HepG2 (cell line): ENCODE data around the gene TAS2R60. TPM values are rescaled to one million over a fixed set of nuclear protein-coding genes. Genes with fewer than 3 reads are reported as not detected.

Experiments used
- ATAD3A ChIP-seq: sonication (generic); formaldehyde crosslinking; IDR thresholded peaks from 2 replicates; pipeline ENCODE4 v1.4.0; 2020; ENCODE audit warnings: missing genetic modification reagents
- GFI1 ChIP-seq: sonication (generic); formaldehyde crosslinking; IDR thresholded peaks from 2 replicates; pipeline ENCODE4 v1.5.0; 2020; ENCODE audit warnings: missing genetic modification reagents, mild to moderate bottlenecking, borderline replicate concordance
- GPN1 ChIP-seq: sonication (generic); formaldehyde crosslinking; IDR thresholded peaks from 2 replicates; pipeline ENCODE4 v1.5.1; 2020; ENCODE audit warnings: missing genetic modification reagents, borderline replicate concordance
- PHF5A ChIP-seq: IDR thresholded peaks from one replicate; pipeline ENCODE4 v1.6.1; 2018; ENCODE audit warnings: low read depth, missing genetic modification reagents; ENCODE audit not compliant: unreplicated experiment
- REXO4 ChIP-seq: sonication (generic); formaldehyde crosslinking; IDR thresholded peaks from 2 replicates; pipeline ENCODE4 v1.8.0; 2022; ENCODE audit warnings: missing genetic modification reagents, mild to moderate bottlenecking, borderline replicate concordance
- SP1 ChIP-seq, 2 experiments: fragments of 450-650 bp in 1 of 2; sonication (generic) in 1 of 2; formaldehyde crosslinking in 1 of 2; IDR thresholded peaks; 2 replicates each; pipeline versions ENCODE4 v1.4.0 to v1.6.1; 2016 to 2020; ENCODE audit warnings: missing genetic modification reagents in 1 of 2
- ZNF713 ChIP-seq: sonication (generic); formaldehyde crosslinking; IDR thresholded peaks from 2 replicates; pipeline ENCODE4 v1.4.0; 2020; ENCODE audit warnings: mild to moderate bottlenecking, missing genetic modification reagents
- polyA plus RNA-seq, 8 experiments: library from polyadenylated mRNA; depleted of rRNA in 3 of 8; stranded (reverse) in 7 of 8; unstranded in 1 of 8; fragments of >200 nt; fragmentation: Illumina TruSeq in 4 of 8; extraction: Trizol in 4 of 8; gene quantifications; 2 replicates each; pipeline versions ENCODE4 v1.2.1 to v1.2.3, GENCODE V29; 2011 to 2016; ENCODE audit warnings: low read depth in 4 of 8, missing spikeins in 1 of 8, mixed read lengths in 1 of 8; ENCODE audit not compliant: insufficient read depth in 1 of 8
- total RNA-seq, 5 experiments: library from RNA; depleted of rRNA; stranded (reverse); fragments of >200 nt; fragmentation: Illumina TruSeq; extraction: Trizol; gene quantifications; 2 replicates each; pipeline ENCODE4 v1.2.3, GENCODE V29; 2016; ENCODE audit warnings: low read depth in 1 of 5
- TF ChIP-seq, protein P1 (sequence below): sonication (generic); formaldehyde crosslinking; IDR thresholded peaks from 2 replicates; pipeline ENCODE4 v1.5.0; 2020; ENCODE audit warnings: mild to moderate bottlenecking, missing genetic modification reagents
- TF ChIP-seq, protein P2 (sequence below): sonication (generic); formaldehyde crosslinking; IDR thresholded peaks from 2 replicates; pipeline ENCODE4 v1.4.0; 2020; ENCODE audit warnings: mild to moderate bottlenecking, missing genetic modification reagents
- TF ChIP-seq, protein P3 (sequence below): sonication (generic); formaldehyde crosslinking; IDR thresholded peaks from 2 replicates; pipeline ENCODE4 v1.9.0; 2022; ENCODE audit warnings: missing genetic modification reagents, mild to moderate bottlenecking, borderline replicate concordance
- TF ChIP-seq, protein P4 (sequence below): sonication (generic); formaldehyde crosslinking; IDR thresholded peaks from 2 replicates; pipeline ENCODE4 v1.4.0; 2020; ENCODE audit warnings: mild to moderate bottlenecking, missing genetic modification reagents
- TF ChIP-seq, protein P5 (sequence below): IDR thresholded peaks from 2 replicates; pipeline ENCODE4 v1.6.1; 2012; ENCODE audit warnings: low read length, improper control_type of control experiment
- TF ChIP-seq, protein P6 (sequence below): sonication (generic); formaldehyde crosslinking; IDR thresholded peaks from 2 replicates; pipeline ENCODE4 v1.8.1; 2023; ENCODE audit warnings: missing genetic modification reagents, mild to moderate bottlenecking, borderline replicate concordance

TAS2R60 gene
- total and polyA plus RNA-seq, 2 of the 13 experiments (the other 11 are each of a cell fraction or from before 2014, with no cell fraction given): not detected

DNA sequence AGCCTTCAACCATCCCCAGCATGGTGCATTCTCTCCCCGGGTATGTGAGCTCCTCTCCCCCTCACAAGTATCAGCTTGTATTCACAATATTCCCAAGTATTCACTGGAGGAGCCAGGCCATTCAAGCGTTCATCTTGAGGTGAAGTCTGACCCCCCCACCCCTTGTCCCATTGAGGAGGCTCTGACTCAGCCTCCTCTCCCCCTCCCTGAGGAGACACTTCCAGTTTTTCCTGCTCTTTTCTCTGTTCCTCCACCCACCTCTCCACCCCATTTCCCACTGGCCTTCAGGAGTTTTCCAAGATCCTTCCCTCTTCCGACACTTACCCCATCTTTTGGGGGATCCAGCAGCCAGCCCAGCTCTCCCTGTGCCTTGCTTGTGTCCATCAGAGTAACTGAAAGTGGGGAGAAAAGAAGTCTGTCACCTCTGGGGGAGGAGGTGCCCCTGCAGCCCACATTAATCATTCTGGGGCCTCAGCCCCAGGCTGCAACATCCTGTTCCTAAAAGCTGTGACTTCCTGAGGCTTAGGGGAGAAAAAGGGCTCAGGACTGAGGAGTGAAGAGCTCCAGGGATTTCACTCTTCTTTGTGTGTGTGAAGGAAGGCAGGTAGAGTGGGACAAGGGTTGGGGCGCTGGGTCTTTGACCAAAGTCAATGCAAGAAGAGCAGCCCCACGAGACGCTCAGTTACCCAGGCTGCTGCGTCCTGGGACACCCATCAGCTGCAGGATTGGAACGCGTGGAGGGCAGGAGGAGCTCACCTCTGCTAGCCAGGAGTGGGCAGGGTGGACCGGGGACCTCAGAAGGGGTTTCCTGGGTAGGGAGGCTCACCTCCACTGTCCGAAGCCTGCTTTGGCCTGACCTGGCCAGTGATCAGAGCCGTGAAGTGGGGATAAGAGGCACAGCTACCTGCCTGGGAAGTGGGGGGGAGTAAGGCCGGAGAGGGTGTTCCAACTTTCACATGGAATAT lies 35.7 kb upstream of the TAS2R60 start (continued):
- TF ChIP-seq, protein P1, sequence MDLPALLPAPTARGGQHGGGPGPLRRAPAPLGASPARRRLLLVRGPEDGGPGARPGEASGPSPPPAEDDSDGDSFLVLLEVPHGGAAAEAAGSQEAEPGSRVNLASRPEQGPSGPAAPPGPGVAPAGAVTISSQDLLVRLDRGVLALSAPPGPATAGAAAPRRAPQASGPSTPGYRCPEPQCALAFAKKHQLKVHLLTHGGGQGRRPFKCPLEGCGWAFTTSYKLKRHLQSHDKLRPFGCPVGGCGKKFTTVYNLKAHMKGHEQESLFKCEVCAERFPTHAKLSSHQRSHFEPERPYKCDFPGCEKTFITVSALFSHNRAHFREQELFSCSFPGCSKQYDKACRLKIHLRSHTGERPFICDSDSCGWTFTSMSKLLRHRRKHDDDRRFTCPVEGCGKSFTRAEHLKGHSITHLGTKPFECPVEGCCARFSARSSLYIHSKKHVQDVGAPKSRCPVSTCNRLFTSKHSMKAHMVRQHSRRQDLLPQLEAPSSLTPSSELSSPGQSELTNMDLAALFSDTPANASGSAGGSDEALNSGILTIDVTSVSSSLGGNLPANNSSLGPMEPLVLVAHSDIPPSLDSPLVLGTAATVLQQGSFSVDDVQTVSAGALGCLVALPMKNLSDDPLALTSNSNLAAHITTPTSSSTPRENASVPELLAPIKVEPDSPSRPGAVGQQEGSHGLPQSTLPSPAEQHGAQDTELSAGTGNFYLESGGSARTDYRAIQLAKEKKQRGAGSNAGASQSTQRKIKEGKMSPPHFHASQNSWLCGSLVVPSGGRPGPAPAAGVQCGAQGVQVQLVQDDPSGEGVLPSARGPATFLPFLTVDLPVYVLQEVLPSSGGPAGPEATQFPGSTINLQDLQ: no peak
- TF ChIP-seq, protein P2, sequence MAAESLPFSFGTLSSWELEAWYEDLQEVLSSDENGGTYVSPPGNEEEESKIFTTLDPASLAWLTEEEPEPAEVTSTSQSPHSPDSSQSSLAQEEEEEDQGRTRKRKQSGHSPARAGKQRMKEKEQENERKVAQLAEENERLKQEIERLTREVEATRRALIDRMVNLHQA (CRISPR knock-in tag): no peak
- TF ChIP-seq ZNF713 (CRISPR knock-in tag): no peak
- TF ChIP-seq PHF5A (CRISPR knock-in tag): no peak
- TF ChIP-seq, protein P3, sequence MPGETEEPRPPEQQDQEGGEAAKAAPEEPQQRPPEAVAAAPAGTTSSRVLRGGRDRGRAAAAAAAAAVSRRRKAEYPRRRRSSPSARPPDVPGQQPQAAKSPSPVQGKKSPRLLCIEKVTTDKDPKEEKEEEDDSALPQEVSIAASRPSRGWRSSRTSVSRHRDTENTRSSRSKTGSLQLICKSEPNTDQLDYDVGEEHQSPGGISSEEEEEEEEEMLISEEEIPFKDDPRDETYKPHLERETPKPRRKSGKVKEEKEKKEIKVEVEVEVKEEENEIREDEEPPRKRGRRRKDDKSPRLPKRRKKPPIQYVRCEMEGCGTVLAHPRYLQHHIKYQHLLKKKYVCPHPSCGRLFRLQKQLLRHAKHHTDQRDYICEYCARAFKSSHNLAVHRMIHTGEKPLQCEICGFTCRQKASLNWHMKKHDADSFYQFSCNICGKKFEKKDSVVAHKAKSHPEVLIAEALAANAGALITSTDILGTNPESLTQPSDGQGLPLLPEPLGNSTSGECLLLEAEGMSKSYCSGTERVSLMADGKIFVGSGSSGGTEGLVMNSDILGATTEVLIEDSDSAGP (CRISPR knock-in tag): peak; percentile 72; the same call in 1 of the 2 replicates
- 0 out of 2 replicates have a peak, but pooled peaks have one; percentile 22 for TF ChIP-seq GFI1 (CRISPR knock-in tag)
- TF ChIP-seq REXO4 (CRISPR knock-in tag): no peak
- TF ChIP-seq, protein P4, sequence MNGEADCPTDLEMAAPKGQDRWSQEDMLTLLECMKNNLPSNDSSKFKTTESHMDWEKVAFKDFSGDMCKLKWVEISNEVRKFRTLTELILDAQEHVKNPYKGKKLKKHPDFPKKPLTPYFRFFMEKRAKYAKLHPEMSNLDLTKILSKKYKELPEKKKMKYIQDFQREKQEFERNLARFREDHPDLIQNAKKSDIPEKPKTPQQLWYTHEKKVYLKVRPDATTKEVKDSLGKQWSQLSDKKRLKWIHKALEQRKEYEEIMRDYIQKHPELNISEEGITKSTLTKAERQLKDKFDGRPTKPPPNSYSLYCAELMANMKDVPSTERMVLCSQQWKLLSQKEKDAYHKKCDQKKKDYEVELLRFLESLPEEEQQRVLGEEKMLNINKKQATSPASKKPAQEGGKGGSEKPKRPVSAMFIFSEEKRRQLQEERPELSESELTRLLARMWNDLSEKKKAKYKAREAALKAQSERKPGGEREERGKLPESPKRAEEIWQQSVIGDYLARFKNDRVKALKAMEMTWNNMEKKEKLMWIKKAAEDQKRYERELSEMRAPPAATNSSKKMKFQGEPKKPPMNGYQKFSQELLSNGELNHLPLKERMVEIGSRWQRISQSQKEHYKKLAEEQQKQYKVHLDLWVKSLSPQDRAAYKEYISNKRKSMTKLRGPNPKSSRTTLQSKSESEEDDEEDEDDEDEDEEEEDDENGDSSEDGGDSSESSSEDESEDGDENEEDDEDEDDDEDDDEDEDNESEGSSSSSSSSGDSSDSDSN (CRISPR knock-in tag): peak; percentile 29; the same call in 1 of the 2 replicates
- TF ChIP-seq, protein P5, sequence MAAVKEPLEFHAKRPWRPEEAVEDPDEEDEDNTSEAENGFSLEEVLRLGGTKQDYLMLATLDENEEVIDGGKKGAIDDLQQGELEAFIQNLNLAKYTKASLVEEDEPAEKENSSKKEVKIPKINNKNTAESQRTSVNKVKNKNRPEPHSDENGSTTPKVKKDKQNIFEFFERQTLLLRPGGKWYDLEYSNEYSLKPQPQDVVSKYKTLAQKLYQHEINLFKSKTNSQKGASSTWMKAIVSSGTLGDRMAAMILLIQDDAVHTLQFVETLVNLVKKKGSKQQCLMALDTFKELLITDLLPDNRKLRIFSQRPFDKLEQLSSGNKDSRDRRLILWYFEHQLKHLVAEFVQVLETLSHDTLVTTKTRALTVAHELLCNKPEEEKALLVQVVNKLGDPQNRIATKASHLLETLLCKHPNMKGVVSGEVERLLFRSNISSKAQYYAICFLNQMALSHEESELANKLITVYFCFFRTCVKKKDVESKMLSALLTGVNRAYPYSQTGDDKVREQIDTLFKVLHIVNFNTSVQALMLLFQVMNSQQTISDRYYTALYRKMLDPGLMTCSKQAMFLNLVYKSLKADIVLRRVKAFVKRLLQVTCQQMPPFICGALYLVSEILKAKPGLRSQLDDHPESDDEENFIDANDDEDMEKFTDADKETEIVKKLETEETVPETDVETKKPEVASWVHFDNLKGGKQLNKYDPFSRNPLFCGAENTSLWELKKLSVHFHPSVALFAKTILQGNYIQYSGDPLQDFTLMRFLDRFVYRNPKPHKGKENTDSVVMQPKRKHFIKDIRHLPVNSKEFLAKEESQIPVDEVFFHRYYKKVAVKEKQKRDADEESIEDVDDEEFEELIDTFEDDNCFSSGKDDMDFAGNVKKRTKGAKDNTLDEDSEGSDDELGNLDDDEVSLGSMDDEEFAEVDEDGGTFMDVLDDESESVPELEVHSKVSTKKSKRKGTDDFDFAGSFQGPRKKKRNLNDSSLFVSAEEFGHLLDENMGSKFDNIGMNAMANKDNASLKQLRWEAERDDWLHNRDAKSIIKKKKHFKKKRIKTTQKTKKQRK: no peak
- TF ChIP-seq, protein P6, sequence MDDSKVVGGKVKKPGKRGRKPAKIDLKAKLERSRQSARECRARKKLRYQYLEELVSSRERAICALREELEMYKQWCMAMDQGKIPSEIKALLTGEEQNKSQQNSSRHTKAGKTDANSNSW (CRISPR knock-in tag): no peak
- TF ChIP-seq GPN1 (CRISPR knock-in tag): no peak
- TF ChIP-seq SP1 (IDR thresholded peaks at IDR 0.05): no peak
- no peak for TF ChIP-seq SP1 (CRISPR knock-in tag; IDR thresholded peaks at IDR 0.05)
- TF ChIP-seq ATAD3A (CRISPR knock-in tag): no peak
